ENCODE measurements around the gene TRAK1. TPM values are rescaled to one million over a fixed set of nuclear protein-coding genes. Genes with fewer than 3 reads are reported as not detected.
A peak's percentile ranks its signal among the peaks of the same experiment; 100 is the strongest.

Gene TRAK1
- total and polyA plus RNA-seq, 7 donors: 17.6 to 42.7 (median 31.8) TPM

DNA sequence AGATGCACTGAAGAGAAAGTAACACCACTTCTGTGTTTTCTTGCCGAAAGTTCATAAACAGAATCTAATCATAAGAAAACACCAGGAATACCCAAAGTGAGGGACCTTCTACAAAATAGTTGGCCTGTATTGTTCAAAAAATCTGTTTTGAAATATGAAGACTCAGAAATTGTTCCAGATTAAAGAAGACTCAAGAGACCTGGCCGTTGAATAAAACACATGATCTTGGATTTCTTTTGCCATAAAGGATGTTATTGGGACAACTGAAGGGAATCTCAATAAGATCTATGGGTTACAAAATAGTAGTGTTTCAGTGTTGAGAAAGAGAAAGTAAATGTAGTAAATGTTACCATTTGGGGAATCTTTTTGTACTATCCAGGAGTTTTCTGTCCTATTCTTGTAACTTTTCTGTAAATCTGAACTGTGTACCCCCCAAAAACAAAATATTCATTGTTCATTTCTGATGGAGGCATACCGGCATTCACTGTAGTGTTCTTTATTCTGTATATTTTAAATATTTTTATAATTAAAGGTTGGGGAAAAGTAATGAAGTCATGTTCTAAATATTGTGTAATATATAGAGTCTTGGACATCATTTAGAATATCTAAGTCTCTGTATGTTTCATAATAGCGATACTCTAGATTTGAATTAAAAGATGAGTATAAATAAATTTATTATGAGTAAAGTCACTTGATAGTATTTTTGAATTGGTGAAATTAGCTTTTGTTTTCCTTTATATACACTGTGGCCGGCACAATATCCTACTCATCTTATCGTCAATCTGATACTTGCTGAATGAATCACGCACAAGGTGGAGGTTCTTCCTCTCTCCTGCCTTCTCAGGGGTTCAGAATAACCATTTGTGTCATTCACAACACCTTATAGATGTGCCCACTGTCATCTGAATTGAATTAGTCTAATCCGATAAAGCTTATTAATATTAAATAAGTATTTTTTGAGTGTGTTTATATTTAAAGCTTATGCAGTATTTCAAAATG lies 66.7 kb downstream of the TRAK1 start:
- 75 to 78% methylated on average over 8 of the region's 8 CpGs for WGBS, 2 donors
- peaks cover 0 to 31% (median 17%) of the 10 kb centered on the region in 4 donors for H3K4me1 ChIP-seq
- TF ChIP-seq EP300 (IDR thresholded peaks at IDR 0.05) (no peak), POLR2AphosphoS5 (IDR thresholded peaks at IDR 0.05) (no peak), CTCF (IDR thresholded peaks at IDR 0.05) (no peak), POLR2A (IDR thresholded peaks at IDR 0.05) (no peak)
- H3K36me3 ChIP-seq: no peaks in the 10 kb centered on the region
- no peak overlapping the region for H3K27ac ChIP-seq
- no peaks in the 10 kb centered on the region for H3K9me3 ChIP-seq
- DNase-seq: no peak
- no peak overlapping the region for H3K4me3 ChIP-seq
- H3K27me3 ChIP-seq: no peaks in the 10 kb centered on the region
- intact Hi-C loops (cut with DNase I): no loop called here

GRCh38 chr3:42159147-42159546 lies 68.0 kb downstream of the TRAK1 start:
- no peak overlapping the region for H3K27ac ChIP-seq
- no peaks in the 10 kb centered on the region for H3K27me3 ChIP-seq
- WGBS, 2 donors: 19 to 68% methylated on average over 8 of the region's 8 CpGs
- no peak overlapping the region for H3K4me3 ChIP-seq
- H3K9me3 ChIP-seq: no peaks in the 10 kb centered on the region
- intact Hi-C loops (cut with DNase I): no loop called here
- DNase-seq: no peak
- no peaks in the 10 kb centered on the region for H3K36me3 ChIP-seq
- TF ChIP-seq EP300 (IDR thresholded peaks at IDR 0.05) (no peak), POLR2AphosphoS5 (IDR thresholded peaks at IDR 0.05) (no peak), POLR2A (IDR thresholded peaks at IDR 0.05) (no peak), CTCF (IDR thresholded peaks at IDR 0.05) (no peak)
- peaks cover 0 to 32% (median 20%) of the 10 kb centered on the region in 4 donors for H3K4me1 ChIP-seq

- Histone ChIP-seq H3K27me3 (no peaks in the 10 kb centered on the region), H3K27ac (peak overlapping the region in 1 of 4 donors; percentile 45), H3K4me3 (no peak overlapping the region), H3K4me1 (peaks cover 0 to 35% (median 21%) of the 10 kb centered on the region in 4 donors), H3K9me3 (no peaks in the 10 kb centered on the region), H3K36me3 (no peaks in the 10 kb centered on the region)
- WGBS, 2 donors: 10 to 37% methylated on average over 16 of the region's 16 CpGs
- TF ChIP-seq POLR2A (IDR thresholded peaks at IDR 0.05): peak in 1 of 2 donors; percentile 36
- TF ChIP-seq EP300 (IDR thresholded peaks at IDR 0.05): no peak
- intact Hi-C loops (cut with DNase I): no loop called here
- DNase-seq: peak; percentile 63
These were observed 68.7 kb downstream of the TRAK1 start for GRCh38 chr3:42159706-42160472.

DNA sequence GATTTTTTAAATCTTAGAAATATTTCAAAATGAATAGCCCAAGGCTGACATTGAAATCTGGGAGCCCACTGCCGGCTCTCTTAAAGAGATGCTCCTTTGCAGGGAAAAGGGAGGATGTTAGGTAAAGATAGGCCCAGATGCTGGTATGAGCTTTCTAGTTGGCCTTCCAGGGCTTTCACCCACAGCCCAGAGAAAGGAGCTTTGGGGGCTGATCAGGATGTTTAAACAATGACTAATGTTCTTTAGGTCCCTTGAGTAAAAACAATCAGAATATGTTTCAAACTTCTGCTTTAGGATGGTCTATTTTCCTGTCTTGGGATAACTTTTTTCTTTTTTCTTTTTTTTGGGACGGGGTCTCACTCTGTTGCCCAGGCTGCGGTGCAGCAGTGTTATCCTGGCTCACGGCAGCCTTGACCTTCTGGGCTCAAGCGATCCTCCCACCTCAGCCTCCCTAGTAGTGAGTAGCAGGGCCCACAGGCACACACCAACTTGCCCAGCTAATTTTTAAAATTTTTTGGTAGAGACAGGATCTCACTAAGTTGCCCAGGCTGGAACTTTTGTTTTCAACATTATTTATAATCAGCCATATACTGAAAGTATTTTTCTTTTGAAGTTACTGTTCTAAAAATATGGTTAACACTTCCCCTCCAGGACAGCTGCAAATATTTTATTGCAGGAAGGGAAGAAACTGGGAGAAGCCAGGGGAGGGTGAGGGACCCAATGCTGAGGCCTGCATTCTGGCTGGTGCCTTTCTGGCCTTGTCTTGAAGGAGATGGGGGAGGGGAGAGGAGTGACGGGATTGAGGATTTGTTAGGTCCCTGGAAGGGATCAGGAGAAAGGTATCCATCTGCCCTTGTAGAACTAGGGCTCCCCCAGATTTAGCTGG lies 70.1 kb downstream of the TRAK1 start:
- Histone ChIP-seq H3K27me3 (no peaks in the 10 kb centered on the region), H3K9me3 (no peaks in the 10 kb centered on the region), H3K4me3 (no peak overlapping the region), H3K27ac (no peak overlapping the region), H3K36me3 (no peaks in the 10 kb centered on the region), H3K4me1 (peaks cover 0 to 49% (median 29%) of the 10 kb centered on the region in 4 donors)
- TF ChIP-seq POLR2A (IDR thresholded peaks at IDR 0.05) (no peak), POLR2AphosphoS5 (IDR thresholded peaks at IDR 0.05) (no peak), EP300 (IDR thresholded peaks at IDR 0.05) (no peak), CTCF (IDR thresholded peaks at IDR 0.05) (no peak)
- WGBS, 2 donors: 84 to 88% methylated on average over 6 of the region's 6 CpGs
- intact Hi-C loops (cut with DNase I): no loop called here
- peak; percentile 17 for DNase-seq
